ENCODE measurements around the gene SCMH1. TPM values are rescaled to one million over a fixed set of nuclear protein-coding genes. Genes with fewer than 3 reads are reported as not detected.

SCMH1 gene
- total RNA-seq, 1 donor from 2014 or later: 29.3 TPM

DNA sequence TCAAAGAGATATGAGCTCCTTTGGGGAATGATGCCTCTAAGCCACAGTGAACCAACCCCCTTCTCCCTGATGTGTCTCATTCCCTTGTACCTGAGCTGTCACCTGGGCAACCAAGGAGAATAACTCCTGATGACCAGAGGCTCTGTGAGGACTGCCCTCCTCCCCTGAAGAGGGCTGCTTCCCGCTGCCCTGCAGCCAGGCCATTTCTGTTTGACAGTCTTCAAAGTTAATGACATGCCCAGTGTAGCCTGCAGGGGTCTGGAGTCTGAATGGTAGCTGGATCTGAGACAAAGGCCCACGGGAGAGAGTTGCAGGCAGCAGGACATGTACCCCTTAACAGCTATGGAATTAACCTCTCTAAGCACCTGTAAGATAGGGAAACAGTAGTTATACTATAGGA, 217.2 kb downstream of the SCMH1 start:
- no peak for DNase-seq

DNA sequence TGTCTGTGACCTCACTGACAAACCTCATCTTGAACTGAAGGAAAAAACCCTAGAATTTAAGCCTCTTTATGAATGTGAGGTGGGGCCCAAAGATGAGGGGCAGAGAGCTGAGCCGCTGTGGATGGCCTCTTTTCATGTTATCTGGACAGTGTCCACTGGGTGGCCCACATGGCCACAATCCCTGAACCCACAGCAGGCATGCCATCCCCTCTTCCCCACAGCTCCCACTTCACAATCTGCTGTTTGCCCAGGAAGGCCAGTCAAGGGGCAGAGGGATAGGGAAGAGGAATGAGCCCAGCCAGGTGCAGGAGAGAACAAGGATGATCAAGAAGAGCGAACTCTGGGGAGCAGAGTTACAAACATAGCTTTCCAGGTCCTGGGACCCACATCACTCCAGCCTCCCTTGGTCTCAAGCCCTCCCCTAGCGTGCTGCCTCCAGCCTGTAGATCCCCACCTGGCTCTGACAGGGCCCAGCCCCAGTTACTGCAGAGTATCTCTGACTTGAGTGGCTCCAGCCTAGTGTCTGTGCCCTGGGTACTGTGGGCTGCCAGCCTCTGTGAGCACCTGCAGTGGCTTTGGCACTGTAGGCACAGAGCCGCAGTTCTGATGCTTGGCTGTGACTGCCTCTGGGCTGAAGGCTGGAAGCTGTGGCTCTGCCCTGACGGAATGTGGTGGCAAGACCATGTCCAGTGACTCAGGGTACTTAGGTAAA, 218.7 kb downstream of the SCMH1 start:
- no peak for DNase-seq

DNA sequence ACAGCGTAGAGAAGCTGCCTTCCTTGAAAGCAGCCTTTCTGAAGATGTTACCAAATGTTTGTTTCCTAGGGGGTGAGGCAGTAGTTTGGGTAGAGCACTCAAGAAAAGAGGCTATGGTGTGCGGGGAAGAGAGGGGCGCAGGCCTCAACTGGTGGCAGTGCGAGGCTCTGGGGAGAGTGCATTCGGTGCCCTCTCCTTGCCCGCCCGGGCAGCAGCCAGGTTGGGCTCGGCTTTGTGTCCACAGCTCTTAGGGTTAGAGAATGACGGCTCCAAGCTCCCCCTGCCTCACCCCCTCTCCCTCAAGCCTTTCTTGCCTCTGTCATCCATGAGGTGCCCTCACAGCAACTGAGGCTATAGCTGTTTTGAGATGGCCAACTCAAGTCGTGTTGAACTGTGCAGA, 219.7 kb downstream of the SCMH1 start:
- DNase-seq: no peak

DNA sequence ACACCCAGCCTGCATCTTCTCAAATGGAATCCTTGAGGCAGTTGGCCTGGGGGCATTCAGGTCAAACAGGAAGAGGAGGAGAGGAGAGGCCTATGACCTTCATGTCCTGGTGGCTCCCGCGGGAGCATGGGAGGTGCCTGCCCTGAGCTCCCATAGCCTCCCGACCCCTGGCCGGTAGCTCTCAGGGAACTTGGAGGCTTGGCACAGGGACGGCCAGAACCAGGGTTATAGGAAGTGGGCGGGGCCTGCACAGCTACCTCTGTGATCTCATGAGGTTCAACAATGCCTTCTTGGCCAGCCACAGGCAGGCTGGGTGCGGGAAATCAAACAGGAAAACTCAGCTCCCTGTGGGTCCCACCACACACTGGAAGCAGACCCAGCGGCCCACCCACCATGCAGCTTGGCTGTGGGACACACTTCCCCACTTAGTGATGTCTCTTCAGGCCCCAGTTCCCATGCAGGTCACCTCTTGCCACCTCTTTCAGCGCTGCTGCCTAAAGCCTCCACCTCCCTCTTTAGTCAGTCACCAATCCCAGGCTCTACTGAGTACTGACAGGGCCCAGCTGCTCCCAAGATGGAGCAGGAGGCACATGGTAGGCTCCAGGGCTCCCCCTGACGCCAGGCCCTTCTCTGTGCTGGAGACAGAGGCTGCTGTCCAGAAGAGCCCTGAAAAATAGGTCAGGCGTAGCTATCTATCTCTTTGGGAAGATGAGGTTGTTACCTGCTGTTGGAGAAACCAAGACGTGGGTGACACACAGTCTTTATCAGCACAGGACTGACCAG, 220.4 kb downstream of the SCMH1 start, which contains the start of gene SLFNL1:
Gene SLFNL1 (minus strand): TSS at position 200 of the 783 bp plus-strand sequence. CDS start 1,065 bp downstream, outside the sequence.
- DNase-seq: peak; percentile 4

DNA sequence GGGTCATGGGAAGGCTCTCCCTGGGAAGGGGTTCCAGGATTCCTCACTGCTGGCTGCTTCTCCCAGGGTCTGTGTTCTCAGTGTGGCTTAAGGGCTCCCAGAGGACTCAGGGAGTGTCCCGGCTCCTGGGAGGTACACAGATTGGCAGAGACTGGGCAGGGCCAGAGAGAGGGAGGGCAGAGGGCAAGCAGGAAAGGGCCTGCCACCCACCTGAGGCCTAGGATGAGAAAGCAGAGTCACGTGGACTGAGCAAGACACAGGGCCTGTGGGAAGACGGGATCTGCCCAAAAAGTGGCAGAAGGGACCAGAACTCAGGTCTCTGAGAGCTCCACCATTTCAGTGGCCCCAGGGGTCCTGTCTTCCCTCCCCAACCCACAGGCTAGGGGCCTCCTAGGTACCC, 221.5 kb downstream of the SCMH1 start:
- DNase-seq: no peak

DNA sequence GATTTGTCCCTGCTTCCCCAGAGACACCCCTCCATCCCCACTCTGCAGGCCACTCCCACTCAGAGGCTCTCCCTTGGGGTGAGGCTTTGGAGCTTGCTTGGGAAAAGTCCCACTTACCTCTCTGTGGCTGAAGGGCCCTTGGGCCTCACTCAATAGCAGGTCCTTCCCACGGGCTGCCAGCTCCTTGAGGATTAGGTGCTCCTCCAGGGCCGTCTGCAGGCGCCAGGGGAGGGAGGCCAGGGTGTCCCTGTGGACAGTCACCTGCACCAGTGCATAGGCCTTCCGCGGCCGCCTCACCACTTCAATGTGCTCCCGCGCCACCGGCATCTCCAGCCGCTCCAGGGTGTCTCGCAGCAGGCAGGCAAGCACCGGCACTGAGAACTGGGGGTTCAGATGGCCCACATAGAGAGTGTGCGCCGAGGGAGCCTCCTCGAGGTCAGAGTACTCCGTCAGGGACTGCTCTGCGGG, 222.0 kb downstream of the SCMH1 start:
- DNase-seq: no peak

DNA sequence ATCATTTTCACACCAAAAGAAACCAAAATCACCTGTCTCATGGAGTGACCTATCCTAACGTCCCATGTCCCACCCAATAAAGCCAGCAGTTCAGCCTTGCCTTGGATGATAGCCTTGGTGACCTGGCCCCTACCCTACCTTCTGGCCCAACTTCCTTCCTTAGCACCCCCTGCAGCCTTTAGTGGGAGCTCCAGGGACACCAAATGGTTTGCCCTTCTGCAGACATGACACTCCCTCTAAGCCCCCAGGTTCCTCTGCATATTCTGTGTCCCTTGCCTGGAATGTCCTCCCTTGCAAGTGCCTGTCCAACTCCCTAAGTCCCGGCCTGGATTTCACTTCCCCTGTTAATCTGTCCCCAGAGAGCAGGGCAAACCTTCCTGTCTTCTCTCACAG, 222.8 kb downstream of the SCMH1 start:
- DNase-seq: no peak

DNA sequence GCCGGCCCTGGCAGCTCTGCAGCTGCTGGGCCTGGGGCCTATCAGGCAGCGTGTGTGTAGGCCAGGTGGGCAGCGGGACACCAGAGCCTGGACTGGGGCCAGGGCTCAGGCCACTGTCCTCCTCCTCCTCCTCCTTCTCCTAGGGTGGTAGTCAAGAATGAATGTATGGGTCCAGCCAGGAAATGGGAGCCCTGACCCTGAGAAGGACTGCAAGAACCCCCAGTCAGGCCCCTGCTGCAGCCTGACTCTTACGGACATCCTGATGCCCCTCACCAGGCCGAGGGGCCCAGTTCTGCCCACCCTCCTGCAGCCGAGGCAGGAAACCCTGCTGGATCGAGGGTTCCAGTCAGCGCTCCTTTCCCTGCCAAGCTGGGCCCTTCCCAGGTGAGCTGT, 224.1 kb downstream of the SCMH1 start:
- no peak for DNase-seq

DNA sequence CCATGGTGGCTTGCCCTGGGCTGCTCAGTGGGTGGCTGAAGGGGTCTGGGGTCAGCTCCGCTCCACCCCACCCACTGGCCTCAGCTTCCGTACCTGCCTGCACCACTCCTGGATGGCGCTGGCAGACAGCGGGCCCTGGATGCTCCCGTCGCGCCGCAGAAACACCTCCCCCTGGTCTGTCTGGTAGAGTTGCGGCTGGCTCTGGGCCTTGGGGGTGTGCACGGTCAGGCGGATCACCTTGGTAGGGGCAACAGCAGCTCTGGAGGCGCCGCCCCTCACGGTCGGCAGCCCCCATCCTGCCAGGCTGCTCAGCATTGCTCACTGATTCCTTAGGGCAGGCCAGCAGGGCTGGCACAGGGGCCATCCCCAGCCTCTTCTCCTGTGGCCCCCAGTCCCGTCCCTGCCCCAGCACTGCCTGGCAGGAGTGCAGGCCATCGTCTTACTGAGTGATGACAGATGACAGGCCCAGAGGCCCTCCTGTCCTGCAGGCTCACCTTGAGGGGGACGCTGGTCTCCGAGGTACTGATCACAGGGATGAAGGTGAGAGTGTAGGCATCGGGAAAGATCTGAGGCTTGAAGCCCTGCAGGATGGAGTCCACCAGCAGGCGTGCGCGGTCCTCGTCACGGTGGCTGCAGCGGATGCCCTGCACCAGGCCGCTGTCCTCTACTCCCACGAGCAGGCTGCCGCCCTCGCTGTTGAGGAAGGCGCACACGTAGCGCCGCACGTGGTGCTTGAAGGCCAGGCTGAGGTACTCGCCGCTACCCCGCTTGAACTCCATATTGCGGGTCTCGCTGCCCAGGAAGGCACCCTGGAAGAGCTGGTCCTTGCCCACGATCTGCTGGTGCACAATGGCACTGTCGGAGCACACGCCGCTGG, 224.7 kb downstream of the SCMH1 start:
- no peak for DNase-seq

DNA sequence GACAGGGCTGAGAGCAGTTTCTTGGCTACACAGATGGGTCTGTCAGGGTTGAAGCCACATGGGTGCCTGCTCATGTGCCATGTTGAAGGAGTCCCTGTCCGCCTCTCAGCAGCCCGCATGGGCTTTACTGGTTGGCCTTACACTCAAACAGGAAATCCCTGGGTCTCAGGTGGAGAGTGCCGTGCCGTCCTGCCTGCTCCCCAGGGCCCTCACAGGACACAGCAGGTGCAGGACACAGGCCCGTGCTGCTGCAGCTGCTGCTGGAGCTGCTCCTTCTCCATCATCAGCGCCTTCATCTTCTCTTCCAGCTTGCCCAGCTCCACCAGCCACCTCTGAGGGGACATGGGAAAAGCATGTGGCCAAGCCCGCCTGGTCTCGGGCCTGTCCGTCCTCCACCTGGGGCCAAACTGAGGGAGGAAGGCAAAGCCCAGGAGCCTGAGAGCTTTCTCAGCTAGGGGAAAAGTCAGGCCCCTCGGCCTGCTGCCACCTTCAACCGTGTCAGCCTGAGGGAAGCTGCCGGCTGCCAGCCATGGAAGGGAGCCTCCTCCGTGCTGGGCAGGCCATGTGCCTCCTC, 226.1 kb downstream of the SCMH1 start:
- no peak for DNase-seq

DNA sequence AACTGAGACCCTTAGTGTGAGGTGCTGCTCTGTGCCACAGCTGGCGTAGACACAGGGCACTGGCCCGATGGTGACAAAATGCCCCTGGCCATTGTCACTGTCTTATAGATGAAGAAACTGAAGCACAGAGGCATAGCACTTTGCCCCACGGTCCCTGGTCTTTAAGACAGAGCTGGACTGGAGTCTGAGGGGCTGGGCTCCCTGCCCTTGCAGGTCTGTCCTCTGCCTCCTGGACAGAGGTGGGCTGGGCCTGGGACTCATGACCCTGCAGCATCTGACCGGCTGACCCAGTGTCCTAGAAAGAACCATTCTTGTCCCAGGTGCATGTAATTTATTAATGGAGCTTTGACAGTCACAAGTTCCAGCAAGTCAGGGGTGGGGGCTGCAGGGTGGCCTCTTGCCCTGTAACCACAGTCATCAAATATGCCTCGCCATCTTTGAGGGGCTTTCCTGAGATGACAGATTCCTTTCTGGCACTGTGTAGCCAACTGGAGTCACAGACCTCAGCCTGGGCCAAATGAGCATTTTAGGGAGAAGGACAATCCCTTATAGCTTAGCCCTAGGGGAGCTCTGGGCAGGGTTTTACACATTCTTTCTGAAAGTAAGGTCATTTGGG, 226.7 kb downstream of the SCMH1 start:
- DNase-seq: no peak

DNA sequence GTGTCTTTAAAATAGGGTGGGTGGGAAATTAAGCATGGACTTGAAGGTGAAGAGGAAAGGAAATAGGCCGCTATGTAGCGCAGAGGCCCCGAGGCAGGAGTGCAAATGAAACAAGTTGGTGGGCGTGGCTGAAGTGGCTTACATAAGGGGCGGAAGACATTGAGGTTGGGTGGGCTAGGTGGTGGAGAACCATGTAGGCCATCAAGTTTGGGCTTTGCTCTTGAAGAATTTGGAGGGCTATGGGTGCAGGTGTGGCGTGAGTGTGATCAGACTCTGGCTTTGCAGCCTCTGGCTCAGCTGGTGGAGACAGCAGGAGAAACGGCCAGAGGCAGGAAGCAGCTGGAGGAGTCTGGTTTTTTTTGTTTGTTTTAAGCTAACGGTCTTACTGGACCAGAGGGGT, 227.2 kb downstream of the SCMH1 start:
- DNase-seq: no peak

DNA sequence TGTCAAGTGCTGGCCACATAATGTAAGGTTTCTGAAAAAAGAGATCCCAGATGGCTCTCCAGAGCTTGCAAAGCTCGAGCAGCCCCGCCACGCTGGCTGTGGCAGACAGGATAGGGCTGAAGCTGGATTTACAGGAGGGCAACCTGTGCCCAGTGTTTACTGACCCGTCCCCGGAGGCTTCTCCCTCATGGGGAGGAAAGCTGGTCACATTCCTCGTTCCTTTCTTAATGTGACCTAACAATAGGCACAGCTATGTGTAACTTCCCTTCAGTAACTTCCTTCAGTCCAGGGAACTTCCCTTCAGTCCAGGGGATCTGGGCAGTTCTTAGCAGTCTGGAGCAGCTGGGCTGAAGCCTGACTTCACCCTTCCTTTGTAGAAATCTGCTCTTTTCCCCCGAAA, 228.3 kb downstream of the SCMH1 start:
- peak; percentile 10 for DNase-seq

DNA sequence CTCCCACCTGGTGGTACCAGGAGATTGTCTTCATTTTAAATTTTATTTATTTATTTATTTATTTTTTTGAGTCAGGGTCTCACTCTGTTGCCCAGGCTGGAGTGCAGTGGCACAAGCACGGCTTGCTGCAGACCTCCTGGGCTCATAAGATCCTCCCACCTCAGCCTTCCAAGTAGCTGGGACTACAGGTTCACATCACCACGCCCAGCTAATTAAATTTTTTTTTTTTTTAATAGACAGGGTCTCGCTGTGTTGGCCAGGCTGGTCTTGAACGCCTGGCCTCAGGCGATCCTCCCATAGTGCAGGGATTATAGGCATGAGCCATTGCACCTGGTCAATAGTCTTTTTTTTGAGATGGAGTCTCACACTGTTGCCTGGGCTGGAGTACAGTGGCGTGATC, 229.1 kb downstream of the SCMH1 start:
- DNase-seq: no peak

DNA sequence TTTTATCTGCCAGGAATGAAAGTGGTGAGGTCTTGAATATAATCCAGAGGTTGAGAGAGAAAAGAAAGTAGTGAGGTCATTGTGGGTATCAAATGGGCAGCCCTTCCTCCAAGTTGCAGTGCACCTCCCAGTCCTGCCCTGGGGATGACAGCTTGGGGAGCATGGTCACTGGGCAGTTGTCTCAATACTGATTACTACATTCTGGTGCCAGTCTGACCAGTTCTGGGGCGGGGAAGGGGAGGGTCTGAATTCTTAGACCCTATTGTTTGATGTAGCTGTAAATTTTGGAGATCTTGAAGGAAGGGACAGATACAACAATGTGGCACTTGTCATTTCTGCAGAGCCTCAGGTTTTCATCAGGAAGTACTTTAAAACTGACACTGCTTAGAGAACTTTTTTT, 231.8 kb downstream of the SCMH1 start:
- DNase-seq: no peak

DNA sequence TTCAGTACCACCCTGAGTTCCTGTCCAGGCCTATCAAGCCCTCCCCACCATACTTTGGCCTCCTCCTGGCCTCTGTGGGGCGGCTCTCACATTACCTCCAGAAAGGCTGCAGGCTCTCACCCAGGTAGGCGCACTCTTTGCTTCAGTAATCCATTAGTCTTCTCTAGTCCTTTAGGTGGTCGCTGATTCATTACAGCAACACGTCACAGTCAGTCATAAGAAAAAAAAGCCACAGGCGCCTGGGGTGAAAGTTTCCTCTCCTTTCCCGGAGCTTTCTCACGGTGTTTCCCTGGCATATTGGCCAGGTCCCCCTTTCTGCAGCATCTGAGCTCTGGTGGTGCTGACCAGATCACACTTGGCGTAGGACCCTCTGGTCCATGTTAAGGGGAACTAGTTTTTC, 232.6 kb downstream of the SCMH1 start:
- no peak for DNase-seq

DNA sequence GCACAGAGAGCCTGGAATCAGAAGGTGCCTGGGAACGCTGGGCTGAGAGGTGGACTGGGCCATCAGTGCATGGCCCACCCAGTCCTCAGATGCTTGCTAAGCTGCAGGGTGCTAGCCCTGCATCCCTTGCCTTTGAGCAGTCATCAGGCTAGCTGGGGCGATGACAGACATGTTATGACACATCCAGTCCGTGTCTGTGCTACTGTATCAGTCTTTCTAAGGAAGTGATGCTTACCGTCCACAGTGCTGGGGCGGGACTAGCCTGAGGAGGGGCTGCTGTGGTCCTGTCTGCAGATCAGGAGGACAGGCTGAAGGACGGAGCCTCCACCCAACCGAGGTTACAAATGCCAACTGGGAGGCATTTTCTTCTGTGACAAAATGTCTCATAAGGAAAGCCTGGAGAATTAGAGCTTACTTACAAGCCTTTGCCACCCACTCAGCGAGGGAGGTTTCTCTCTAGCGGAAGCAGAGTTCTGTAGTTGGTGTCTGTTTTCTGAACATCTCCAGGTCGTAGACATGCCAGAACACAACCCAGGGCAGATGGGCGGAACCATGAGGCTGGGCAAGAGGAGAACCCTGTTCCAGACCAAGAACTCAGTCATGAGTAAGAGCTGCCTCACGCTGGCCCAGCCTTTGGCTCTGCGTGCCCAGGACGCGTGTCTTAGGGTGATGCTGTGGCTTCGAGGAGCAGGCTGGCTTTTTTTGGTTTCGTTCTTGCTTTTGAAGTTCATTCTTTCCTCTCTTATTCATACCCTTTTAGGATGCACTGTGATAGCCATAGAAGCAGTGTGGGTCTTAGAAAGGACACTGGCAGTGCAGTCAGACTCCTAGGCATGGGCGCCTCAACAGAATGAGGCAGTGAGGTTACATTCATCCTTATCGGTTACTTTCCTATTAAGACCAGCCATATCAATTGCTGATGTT, 234.9 kb downstream of the SCMH1 start:
- no peak for DNase-seq

DNA sequence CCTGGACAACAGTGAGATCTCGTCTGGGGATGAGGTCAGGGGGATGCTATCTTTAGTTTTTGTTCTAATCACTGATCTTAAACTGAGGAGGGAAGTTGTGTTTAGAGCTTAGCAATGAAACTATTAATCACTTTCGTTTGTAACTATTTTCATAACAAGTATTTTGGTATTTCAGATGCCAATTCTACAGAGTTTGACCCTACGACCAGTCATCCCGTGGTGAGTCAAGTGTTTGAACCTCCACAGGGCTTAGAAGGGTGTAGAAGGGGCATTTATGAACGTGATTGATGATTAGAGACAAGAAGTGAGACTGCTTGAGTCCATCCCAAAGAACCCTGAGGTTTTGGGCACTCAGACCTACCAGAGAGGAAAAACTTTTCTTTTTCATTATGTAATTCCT, 236.2 kb downstream of the SCMH1 start:
- no peak for DNase-seq

DNA sequence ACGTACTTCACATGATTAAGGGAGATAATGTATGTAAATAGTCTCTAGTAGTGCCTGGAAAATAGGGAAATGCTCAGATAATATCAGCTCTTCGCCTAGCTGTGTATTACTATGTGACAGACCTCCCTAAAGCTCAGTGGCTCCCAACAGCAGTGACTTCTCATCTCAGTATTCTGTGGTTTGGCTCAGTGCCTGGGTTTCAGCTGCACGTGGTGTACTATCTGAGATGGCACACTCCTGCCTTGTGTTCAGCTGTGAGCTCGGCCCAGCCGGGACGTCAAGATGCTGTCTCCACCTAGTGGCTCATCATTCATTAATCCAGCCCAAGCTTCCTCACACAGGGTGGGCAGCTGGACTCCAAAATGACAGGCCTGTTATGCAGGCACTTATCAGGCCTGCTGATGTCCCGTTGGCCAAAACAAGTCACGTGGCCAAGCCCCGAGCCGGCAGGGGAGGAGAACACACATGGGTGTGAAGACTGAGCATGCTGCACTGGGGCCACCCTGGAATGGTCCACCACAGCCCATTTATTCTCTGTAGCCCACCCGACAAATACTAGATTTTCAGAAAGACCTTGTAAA, 238.4 kb downstream of the SCMH1 start:
- peak; percentile 96 for DNase-seq

DNA sequence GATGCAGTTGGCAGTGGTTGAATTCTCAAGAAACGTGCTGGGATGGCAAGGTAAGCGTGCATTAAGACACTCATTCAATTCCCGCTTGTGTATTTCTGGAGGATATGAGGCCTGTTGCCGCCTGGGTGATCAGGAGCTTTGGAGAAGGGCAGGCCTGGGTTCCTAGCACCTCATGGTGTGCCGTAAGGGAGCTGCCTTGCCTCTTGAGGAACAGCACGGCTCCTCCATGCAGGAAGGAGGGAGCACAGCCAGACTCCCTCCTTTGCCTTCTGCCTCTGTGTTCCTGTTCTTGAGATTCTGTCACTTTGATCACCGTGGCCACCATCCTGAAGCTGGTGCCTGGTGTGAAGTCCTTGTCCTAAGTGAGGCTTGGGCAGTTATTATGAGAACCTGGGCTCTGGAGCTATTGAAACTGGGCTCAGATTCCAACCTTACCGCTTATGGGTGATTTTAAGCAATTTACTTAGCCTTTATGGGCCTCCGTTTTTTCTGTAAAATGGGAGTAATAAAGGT, 238.9 kb downstream of the SCMH1 start:
- no peak for DNase-seq

Data from skin of body (tissue), 2 donors.